Tibial nerve (tissue), 3 donors: ENCODE data around the gene APC2.

Source experiments
- CTCF ChIP-seq, 5 experiments: fragments of 200-600 bp in 3 of 5; fragments of 450-650 bp in 2 of 5; sonication (generic) in 3 of 5; IDR thresholded peaks; one replicate each; pipeline ENCODE4 v1.5.1; 2016 to 2019; ENCODE audit warnings: antibody characterized with exemption in 5 of 5, mild to moderate bottlenecking in 3 of 5, moderate library complexity in 2 of 5
- POLR2A ChIP-seq, 2 donors: fragments of 450-650 bp; IDR thresholded peaks; one replicate each; pipeline ENCODE4 v1.6.1; 2017; ENCODE audit warnings: antibody characterized with exemption in 2 of 2, mild to moderate bottlenecking in 2 of 2, moderate library complexity in 2 of 2

GRCh38 chr19:1430246-1430645 lies 19.7 kb upstream of the APC2 start:
- TF ChIP-seq CTCF (IDR thresholded peaks at IDR 0.05), result no peak
- TF ChIP-seq POLR2A (IDR thresholded peaks at IDR 0.05), result no peak
